Bronchial epithelial cell (primary cell): ENCODE results near the gene RHBDF2. TPM values are rescaled to one million over a fixed set of nuclear protein-coding genes. Genes with fewer than 3 reads are reported as not detected.
A peak's percentile ranks its signal among the peaks of the same experiment; 100 is the strongest.

Experiments used
- DNase-seq: peaks from one replicate; pipeline ENCODE4 v3.0.0-alpha.2; 2010; ENCODE audit warnings: low read depth
- FAIRE-seq: peaks from 2 replicates; lab custom pipeline; 2011; peaks lifted over from hg19 to GRCh38; lab: Jason Lieb, UNC
- H3K27me3 ChIP-seq: 2 replicates; pipeline ENCODE4 v1.5.1; 2011; ENCODE audit warnings: low read length; ENCODE audit not compliant: control insufficient read depth, insufficient read depth
- H3K36me3 ChIP-seq: 2 replicates; pipeline ENCODE4 v1.5.1; 2011; ENCODE audit warnings: low read length; ENCODE audit not compliant: control insufficient read depth, insufficient read depth
- H3K4me3 ChIP-seq: 2 replicates; pipeline ENCODE4 v1.5.1; 2011; ENCODE audit warnings: mild to moderate bottlenecking, low read depth, low read length, control low read depth
- CTCF ChIP-seq: IDR thresholded peaks from 2 replicates; pipeline ENCODE4 v1.5.1; 2011; ENCODE audit warnings: mild to moderate bottlenecking, moderate library complexity, low read length, control low read depth, inconsistent platforms; ENCODE audit not compliant: insufficient read depth, severe bottlenecking
- total RNA-seq: library from RNA; depleted of rRNA; stranded (reverse); fragments of >200 nt; gene quantifications from 2 replicates; pipeline ENCODE4 v1.2.1, GENCODE V29; 2014

Gene RHBDF2
- total RNA-seq, 1 donor from 2014 or later: 10.8 TPM

GRCh38 chr17:76495663-76496400, 5.4 kb downstream of the RHBDF2 start:
- FAIRE-seq (no peak), DNase-seq (no peak)
- peaks cover 7% of the 10 kb centered on the region for H3K36me3 ChIP-seq
- no peak overlapping the region for H3K4me3 ChIP-seq
- no peaks in the 10 kb centered on the region for H3K27me3 ChIP-seq
- TF ChIP-seq CTCF: no peak

GRCh38 chr17:76493505-76494167, 7.6 kb downstream of the RHBDF2 start:
- DNase-seq (no peak), FAIRE-seq (no peak)
- no peak for TF ChIP-seq CTCF
- H3K4me3 ChIP-seq: no peak overlapping the region
- H3K36me3 ChIP-seq: peaks cover 7% of the 10 kb centered on the region
- H3K27me3 ChIP-seq: no peaks in the 10 kb centered on the region

- DNase-seq (peak; percentile 71), FAIRE-seq (no peak)
- Histone ChIP-seq H3K36me3 (peaks cover 7% of the 10 kb centered on the region), H3K27me3 (no peaks in the 10 kb centered on the region), H3K4me3 (no peak overlapping the region)
- TF ChIP-seq CTCF: no peak
Measured at GRCh38 chr17:76492989-76493501, 8.2 kb downstream of the RHBDF2 start.

- peaks cover 9% of the 10 kb centered on the region for H3K36me3 ChIP-seq
- no peaks in the 10 kb centered on the region for H3K27me3 ChIP-seq
- H3K4me3 ChIP-seq: no peak overlapping the region
- no peak for DNase-seq
- no peak for FAIRE-seq
- TF ChIP-seq CTCF: no peak
Measured at GRCh38 chr17:76492123-76492988, 8.9 kb downstream of the RHBDF2 start.

GRCh38 chr17:76491271-76492122, 9.7 kb downstream of the RHBDF2 start:
- Histone ChIP-seq H3K27me3 (no peaks in the 10 kb centered on the region), H3K4me3 (no peak overlapping the region), H3K36me3 (peaks cover 10% of the 10 kb centered on the region)
- no peak for TF ChIP-seq CTCF
- FAIRE-seq (no peak), DNase-seq (no peak)
